ENCODE results near the gene ELFN1.

Gene ELFN1

DNA sequence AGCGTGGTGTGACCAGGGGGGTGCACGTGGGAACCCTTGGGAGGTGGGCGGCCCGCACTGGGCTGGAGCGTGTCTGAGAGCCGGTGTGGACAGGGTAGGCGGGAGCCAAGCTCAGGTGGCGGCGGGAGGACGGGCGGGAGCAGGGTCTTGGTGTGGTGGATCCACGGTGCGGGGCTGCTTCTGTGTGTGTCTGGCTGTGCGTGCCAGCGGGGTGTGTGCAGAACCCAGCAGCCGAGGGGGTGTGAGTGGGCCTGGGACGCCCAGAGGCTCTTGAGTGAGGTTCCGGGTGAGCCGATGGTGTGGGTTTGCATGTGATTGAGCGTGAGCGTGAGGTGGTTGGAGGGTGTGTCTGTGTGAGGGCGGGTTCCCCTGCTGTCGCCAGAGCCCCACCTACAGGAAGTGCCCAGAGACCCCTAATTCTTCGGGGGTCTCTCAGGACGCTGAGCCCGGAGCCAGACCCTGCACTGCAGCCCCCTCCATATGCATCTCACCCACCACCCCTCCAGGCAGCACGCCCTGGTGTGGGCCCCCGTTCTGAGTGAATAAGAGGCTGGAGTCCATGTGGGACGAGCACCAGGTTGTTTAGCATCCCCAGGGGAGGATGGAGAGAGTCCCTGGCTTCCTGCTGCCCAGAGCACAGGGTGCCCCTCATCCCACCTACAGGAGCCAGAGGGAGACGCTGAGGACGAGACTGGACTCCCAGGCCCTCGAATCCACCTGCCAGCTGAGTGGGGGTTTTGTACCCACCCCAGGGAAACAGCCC lies 78.2 kb downstream of the ELFN1 start:
- Mint-ChIP-seq H3K4me1 (peaks cover 7% of the 10 kb centered on the region), H3K4me3 (no peak overlapping the region), H3K27me3 (ENCODE audit: low read depth, poor library complexity) (peaks cover 13% of the 10 kb centered on the region), H3K36me3 (ENCODE audit: low read depth) (peaks cover 12% of the 10 kb centered on the region), H3K27ac (no peak overlapping the region), H3K9me3 (no peaks in the 10 kb centered on the region)
- TF ChIP-seq, protein P1, sequence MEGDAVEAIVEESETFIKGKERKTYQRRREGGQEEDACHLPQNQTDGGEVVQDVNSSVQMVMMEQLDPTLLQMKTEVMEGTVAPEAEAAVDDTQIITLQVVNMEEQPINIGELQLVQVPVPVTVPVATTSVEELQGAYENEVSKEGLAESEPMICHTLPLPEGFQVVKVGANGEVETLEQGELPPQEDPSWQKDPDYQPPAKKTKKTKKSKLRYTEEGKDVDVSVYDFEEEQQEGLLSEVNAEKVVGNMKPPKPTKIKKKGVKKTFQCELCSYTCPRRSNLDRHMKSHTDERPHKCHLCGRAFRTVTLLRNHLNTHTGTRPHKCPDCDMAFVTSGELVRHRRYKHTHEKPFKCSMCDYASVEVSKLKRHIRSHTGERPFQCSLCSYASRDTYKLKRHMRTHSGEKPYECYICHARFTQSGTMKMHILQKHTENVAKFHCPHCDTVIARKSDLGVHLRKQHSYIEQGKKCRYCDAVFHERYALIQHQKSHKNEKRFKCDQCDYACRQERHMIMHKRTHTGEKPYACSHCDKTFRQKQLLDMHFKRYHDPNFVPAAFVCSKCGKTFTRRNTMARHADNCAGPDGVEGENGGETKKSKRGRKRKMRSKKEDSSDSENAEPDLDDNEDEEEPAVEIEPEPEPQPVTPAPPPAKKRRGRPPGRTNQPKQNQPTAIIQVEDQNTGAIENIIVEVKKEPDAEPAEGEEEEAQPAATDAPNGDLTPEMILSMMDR (IDR thresholded peaks at IDR 0.05), result no peak
- no peak for DNase-seq

- Mint-ChIP-seq H3K36me3 (ENCODE audit: low read depth) (peaks cover 12% of the 10 kb centered on the region), H3K27ac (no peak overlapping the region), H3K4me1 (peaks cover 7% of the 10 kb centered on the region), H3K4me3 (no peak overlapping the region), H3K9me3 (no peaks in the 10 kb centered on the region), H3K27me3 (ENCODE audit: low read depth, poor library complexity) (peaks cover 19% of the 10 kb centered on the region)
- no peak for DNase-seq
- TF ChIP-seq, protein P1 (IDR thresholded peaks at IDR 0.05), result no peak
Measured at GRCh38 chr7:1748839-1749173, 78.7 kb downstream of the ELFN1 start.

DNA sequence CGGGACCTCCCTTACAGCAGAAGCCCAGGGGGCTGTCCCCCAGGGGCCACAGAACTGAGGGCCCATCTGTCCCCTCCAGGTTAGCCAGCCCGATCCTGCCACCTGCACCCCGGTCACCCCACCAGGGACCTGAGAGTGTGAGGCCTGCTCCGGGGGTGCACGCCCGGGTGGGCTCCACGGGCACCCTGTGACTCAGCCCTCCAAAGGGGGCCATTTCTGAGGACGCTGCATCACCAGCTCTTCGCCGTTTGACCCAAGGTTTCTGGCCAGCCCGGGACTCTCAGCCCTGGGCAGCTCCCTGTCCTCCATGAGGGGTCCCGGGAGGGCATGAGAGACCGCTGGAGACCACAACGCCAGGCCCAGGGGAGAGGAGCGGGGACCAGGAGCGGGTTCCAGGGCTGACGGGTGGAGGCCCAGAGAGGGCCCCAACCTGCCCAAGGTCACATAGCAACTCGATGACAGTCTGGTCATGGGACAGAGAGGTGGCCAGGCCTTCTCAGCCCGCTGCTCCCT lies 79.3 kb downstream of the ELFN1 start:
- no peaks in the 10 kb centered on the region for H3K9me3 Mint-ChIP-seq
- H3K4me3 Mint-ChIP-seq, result no peak overlapping the region
- H3K27me3 Mint-ChIP-seq (ENCODE audit: low read depth, poor library complexity), result peaks cover 24% of the 10 kb centered on the region
- H3K27ac Mint-ChIP-seq, result no peak overlapping the region
- peaks cover 7% of the 10 kb centered on the region for H3K4me1 Mint-ChIP-seq
- TF ChIP-seq, protein P1 (IDR thresholded peaks at IDR 0.05), result no peak
- H3K36me3 Mint-ChIP-seq (ENCODE audit: low read depth), result peaks cover 12% of the 10 kb centered on the region
- no peak for DNase-seq

- Mint-ChIP-seq H3K27ac (no peak overlapping the region), H3K4me1 (peaks cover 7% of the 10 kb centered on the region), H3K4me3 (no peak overlapping the region), H3K27me3 (ENCODE audit: low read depth, poor library complexity) (peaks cover 29% of the 10 kb centered on the region), H3K9me3 (no peaks in the 10 kb centered on the region), H3K36me3 (ENCODE audit: low read depth) (peaks cover 8% of the 10 kb centered on the region)
- TF ChIP-seq, protein P1 (IDR thresholded peaks at IDR 0.05), result no peak
- no peak for DNase-seq
Measured at GRCh38 chr7:1749864-1750466, 79.9 kb downstream of the ELFN1 start.

GRCh38 chr7:1750541-1751021 lies 80.5 kb downstream of the ELFN1 start:
- TF ChIP-seq, protein P1 (IDR thresholded peaks at IDR 0.05), result no peak
- no peak for DNase-seq
- H3K9me3 Mint-ChIP-seq, result no peaks in the 10 kb centered on the region
- peaks cover 8% of the 10 kb centered on the region for H3K36me3 Mint-ChIP-seq (ENCODE audit: low read depth)
- H3K4me1 Mint-ChIP-seq, result peaks cover 7% of the 10 kb centered on the region
- H3K27me3 Mint-ChIP-seq (ENCODE audit: low read depth, poor library complexity), result peaks cover 35% of the 10 kb centered on the region
- H3K27ac Mint-ChIP-seq, result no peak overlapping the region
- H3K4me3 Mint-ChIP-seq, result no peak overlapping the region
